SK-N-MC (cell line): ENCODE data around the gene CATSPERZ.
"Not testable (repeated sequence)": the region's sequence is repeated elsewhere in the genome, so short reads cannot be mapped to it uniquely, and the experiment has no call there.

Experiments used
- DNase-seq: peaks from one replicate; pipeline ENCODE4 v3.0.0-alpha.2; 2011; ENCODE audit warnings: low read depth, low spot score
- H3K27ac ChIP-seq: fragments of 200-600 bp; sonication (generic); 2 replicates; pipeline ENCODE4 v1.5.1; 2016; ENCODE audit warnings: mixed run types
- H3K36me3 ChIP-seq: fragments of 200-600 bp; sonication (generic); 2 replicates; pipeline ENCODE4 v1.6.1; 2017; ENCODE audit warnings: antibody characterized with exemption, low read length, mixed read lengths; ENCODE audit not compliant: insufficient read depth
- H3K4me3 ChIP-seq: fragments of 200-600 bp; sonication (generic); 2 replicates; pipeline ENCODE4 v1.5.1; 2016
- H3K9ac ChIP-seq: fragments of 200-600 bp; sonication (generic); 2 replicates; pipeline ENCODE4 v1.8.0; 2017; ENCODE audit warnings: mixed run types, mixed read lengths; ENCODE audit not compliant: insufficient read length
- H3K9me3 ChIP-seq: fragments of 200-600 bp; sonication (generic); 2 replicates; pipeline ENCODE4 v1.6.1; 2017; ENCODE audit warnings: low read depth, mild to moderate bottlenecking, antibody characterized with exemption, low read length, moderate library complexity, mixed read lengths
- EZH2 ChIP-seq: fragments of 200-600 bp; sonication (generic); IDR thresholded peaks from one replicate; pipeline ENCODE4 v1.6.1; 2017; ENCODE audit warnings: antibody characterized with exemption
- FOXP2 ChIP-seq: optimal IDR thresholded peaks from 2 replicates; pipeline ENCODE3; 2011; ENCODE audit warnings: mild to moderate bottlenecking, moderate library complexity; ENCODE audit not compliant: insufficient read depth; ENCODE audit errors: extremely low read length, control extremely low read depth
- POLR2AphosphoS5 ChIP-seq: IDR thresholded peaks from 2 replicates; pipeline ENCODE4 v1.6.1; 2012; ENCODE audit warnings: mild to moderate bottlenecking, low read depth, low read length, borderline replicate concordance

Gene CATSPERZ

GRCh38 chr11:64305075-64305690, 5.0 kb downstream of the CATSPERZ start, which contains the start of gene ESRRA:
Gene ESRRA, plus strand, starts transcription at chr11:64305524. Its CDS starts 1,656 bp downstream, at chr11:64307180.
- Histone ChIP-seq H3K27ac (peak within 1 kb of the TSS; percentile 96), H3K4me3 (peak within 1 kb of the TSS; percentile 99), H3K36me3 (no peaks in the 10 kb centered on the region), H3K9me3 (no peaks in the 10 kb centered on the region), H3K9ac (peak within 1 kb of the TSS; percentile 94)
- peak; percentile 46; the same call in 1 of the 2 replicates for TF ChIP-seq POLR2AphosphoS5
- TF ChIP-seq EZH2 = no peak
- peak; percentile 96 for DNase-seq

DNA sequence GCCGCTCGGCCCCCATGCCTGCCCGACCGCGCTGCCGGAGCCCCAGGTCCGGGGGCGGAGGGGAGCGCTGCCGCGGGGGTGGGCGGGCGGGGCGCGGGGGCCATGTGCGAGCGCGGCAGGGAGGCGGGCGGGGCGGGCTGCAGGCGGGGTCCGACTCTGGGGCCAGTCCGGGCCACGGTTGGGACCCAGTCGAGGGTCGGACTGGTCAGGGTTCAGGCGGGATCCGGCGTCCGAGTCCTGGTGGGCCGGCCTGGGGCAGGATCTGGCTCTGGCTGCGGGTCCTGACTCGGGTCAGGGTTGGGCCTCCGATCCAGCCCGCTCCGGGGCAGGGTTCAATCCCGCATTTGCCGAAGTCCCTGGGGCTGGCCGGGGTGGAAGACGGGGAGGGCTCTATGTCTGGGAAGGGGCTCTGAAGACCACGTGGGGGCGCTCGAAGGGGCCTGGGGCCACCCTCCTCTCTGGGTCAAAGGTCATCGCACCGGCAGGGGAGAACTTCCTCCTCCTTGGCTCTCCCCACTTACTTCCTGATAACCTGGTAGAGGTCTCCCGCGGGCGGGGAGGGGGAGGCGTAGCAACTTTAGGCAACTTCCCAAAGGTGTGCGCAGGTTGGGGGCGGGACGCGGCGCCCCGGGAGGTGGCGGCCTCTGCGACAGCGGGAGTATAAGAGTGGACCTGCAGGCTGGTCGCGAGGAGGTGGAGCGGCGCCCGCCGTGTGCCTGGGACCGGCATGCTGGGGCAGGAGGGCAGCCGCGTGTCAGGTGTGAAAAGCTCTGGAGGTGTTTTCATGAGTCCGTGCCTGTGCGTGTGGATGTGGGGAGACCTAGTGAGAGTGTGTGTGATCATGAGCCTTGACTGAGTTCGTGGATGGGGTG, 5.8 kb downstream of the CATSPERZ start:
- Histone ChIP-seq H3K27ac (peak overlapping the region; percentile 31; the same call in 1 of the 2 replicates), H3K36me3 (no peaks in the 10 kb centered on the region), H3K9ac (peak overlapping the region; percentile 80), H3K9me3 (no peaks in the 10 kb centered on the region), H3K4me3 (peak overlapping the region; percentile 84)
- TF ChIP-seq EZH2 = no peak
- TF ChIP-seq FOXP2 = no peak
- no peak; the same call in 1 of the 2 replicates for TF ChIP-seq POLR2AphosphoS5
- no peak for DNase-seq

DNA sequence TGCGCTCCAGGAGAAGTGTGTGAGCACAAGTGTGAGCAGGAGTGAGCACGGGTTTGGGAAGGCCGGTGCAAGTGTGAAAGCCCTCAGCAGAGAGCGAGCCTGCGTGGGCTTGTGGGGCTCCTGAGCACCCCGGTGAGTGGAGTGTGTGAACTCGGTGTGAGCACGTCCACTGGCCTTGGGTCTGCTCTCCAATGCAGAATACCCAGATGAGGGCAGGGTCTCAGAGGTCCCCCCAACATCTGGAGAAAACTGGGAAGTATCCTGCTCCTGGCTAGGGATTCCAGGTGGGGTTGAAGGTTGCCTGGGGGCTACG, 6.4 kb downstream of the CATSPERZ start:
- TF ChIP-seq POLR2AphosphoS5 (no peak), EZH2 (no peak), FOXP2 (no peak)
- peak overlapping the region; percentile 84 for H3K4me3 ChIP-seq
- H3K36me3 ChIP-seq = no peaks in the 10 kb centered on the region
- DNase-seq = no peak
- no peaks in the 10 kb centered on the region for H3K9me3 ChIP-seq
- peak overlapping the region; percentile 80 for H3K9ac ChIP-seq
- H3K27ac ChIP-seq = peak overlapping the region; percentile 31; the same call in 1 of the 2 replicates

DNA sequence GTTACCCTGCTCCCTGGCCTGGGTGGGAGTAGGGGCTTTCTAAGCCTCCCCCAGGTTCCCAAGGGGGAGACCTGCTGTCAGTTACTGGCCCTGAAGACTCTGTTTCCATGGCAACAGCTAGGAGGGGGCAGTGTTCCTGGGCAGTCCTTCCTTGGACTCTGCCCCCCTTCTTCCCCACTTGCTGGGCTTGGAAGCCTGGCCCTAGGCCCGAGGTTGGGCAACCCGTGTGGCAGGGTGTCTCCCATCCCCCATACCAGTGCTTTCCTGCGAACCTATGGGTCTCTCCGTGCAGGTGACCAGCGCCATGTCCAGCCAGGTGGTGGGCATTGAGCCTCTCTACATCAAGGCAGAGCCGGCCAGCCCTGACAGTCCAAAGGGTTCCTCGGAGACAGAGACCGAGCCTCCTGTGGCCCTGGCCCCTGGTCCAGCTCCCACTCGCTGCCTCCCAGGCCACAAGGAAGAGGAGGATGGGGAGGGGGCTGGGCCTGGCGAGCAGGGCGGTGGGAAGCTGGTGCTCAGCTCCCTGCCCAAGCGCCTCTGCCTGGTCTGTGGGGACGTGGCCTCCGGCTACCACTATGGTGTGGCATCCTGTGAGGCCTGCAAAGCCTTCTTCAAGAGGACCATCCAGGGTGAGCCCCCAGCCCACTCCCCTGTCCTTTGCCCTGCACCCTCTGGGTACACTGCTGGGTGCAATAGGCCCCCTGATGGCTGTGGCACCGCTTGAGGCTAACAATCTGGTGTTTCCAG, 6.9 kb downstream of the CATSPERZ start:
- DNase-seq = no peak
- TF ChIP-seq FOXP2 (no peak), POLR2AphosphoS5 (no peak), EZH2 (no peak)
- Histone ChIP-seq H3K9ac (no peak overlapping the region), H3K4me3 (peak overlapping the region; percentile 84), H3K36me3 (no peaks in the 10 kb centered on the region), H3K9me3 (no peaks in the 10 kb centered on the region), H3K27ac (no peak overlapping the region)

GRCh38 chr11:64307795-64308194, 7.6 kb downstream of the CATSPERZ start:
- DNase-seq, H3K9ac ChIP-seq, H3K27ac ChIP-seq: not testable (repeated sequence)

GRCh38 chr11:64312947-64313346, 12.8 kb downstream of the CATSPERZ start:
- H3K9me3 ChIP-seq = no peaks in the 10 kb centered on the region
- H3K4me3 ChIP-seq = no peak overlapping the region
- no peak for TF ChIP-seq EZH2
- TF ChIP-seq POLR2AphosphoS5 = no peak; the same call in 1 of the 2 replicates
- no peak for TF ChIP-seq FOXP2
- H3K9ac ChIP-seq = no peak overlapping the region
- DNase-seq = no peak
- peaks cover 5% of the 10 kb centered on the region; the same call in 1 of the 2 replicates for H3K36me3 ChIP-seq
- no peak overlapping the region for H3K27ac ChIP-seq

More at GRCh38 chr11:64307795-64308194, 7.6 kb downstream of the CATSPERZ start:
- not testable (repeated sequence) for H3K9me3 ChIP-seq, H3K4me3 ChIP-seq, H3K36me3 ChIP-seq

GRCh38 chr11:64313491-64314145, 13.5 kb downstream of the CATSPERZ start:
- no peaks in the 10 kb centered on the region for H3K9me3 ChIP-seq
- no peak overlapping the region for H3K9ac ChIP-seq
- no peak for TF ChIP-seq FOXP2
- TF ChIP-seq POLR2AphosphoS5 = no peak
- no peak for TF ChIP-seq EZH2
- no peak overlapping the region for H3K27ac ChIP-seq
- DNase-seq = no peak
- H3K4me3 ChIP-seq = no peak overlapping the region
- peaks cover 5% of the 10 kb centered on the region; the same call in 1 of the 2 replicates for H3K36me3 ChIP-seq
